Heart left ventricle (tissue), 16 donors: ENCODE measurements around the gene ANAPC1. TPM values are rescaled to one million over a fixed set of nuclear protein-coding genes. Genes with fewer than 3 reads are reported as not detected.
"Not testable (repeated sequence)": the region's sequence is repeated elsewhere in the genome, so short reads cannot be mapped to it uniquely, and the experiment has no call there.

Experiments used
- ATAC-seq, 4 donors: fragments of 200-7000 bp; cut with Tn5 transposase; one replicate each; pipeline ENCODE4 v1.9.1; 2020 to 2022; ENCODE audit warnings: moderate library complexity in 4 of 4, mild to moderate bottlenecking in 3 of 4, moderate number of reproducible peaks in 1 of 4
- DNase-seq, 5 donors: peaks; one replicate each; pipeline ENCODE4 v3.0.0-alpha.2; 2020
- H3K27ac ChIP-seq, 12 donors: fragments of 200-600 bp; sonication (generic) in 4 of 12; one replicate each; pipeline versions ENCODE4 v1.5.0 to v1.8.0; 2016 to 2022; ENCODE audit warnings: mild to moderate bottlenecking in 2 of 12
- H3K27me3 ChIP-seq, 9 donors: fragments of 200-600 bp; sonication (generic) in 2 of 9; one replicate each; pipeline versions ENCODE4 v1.5.1 to v1.8.0; 2016 to 2022; ENCODE audit warnings: mild to moderate bottlenecking in 3 of 9
- H3K36me3 ChIP-seq, 9 donors: fragments of 200-600 bp; sonication (generic) in 2 of 9; one replicate each; pipeline versions ENCODE4 v1.5.0 to v1.8.0; 2018 to 2022; ENCODE audit warnings: mild to moderate bottlenecking in 2 of 9
- H3K4me1 ChIP-seq, 12 donors: fragments of 200-600 bp; sonication (generic) in 4 of 12; one replicate each; pipeline versions ENCODE4 v1.5.0 to v1.8.0; 2016 to 2022; ENCODE audit warnings: mild to moderate bottlenecking in 3 of 12
- H3K4me3 ChIP-seq, 12 donors: fragments of 200-600 bp; sonication (generic) in 4 of 12; one replicate each; pipeline versions ENCODE4 v1.5.0 to v1.8.0; 2017 to 2022; ENCODE audit warnings: mild to moderate bottlenecking in 9 of 12, moderate library complexity in 4 of 12
- H3K9me3 ChIP-seq, 12 donors: fragments of 200-600 bp; sonication (generic) in 4 of 12; one replicate each; pipeline versions ENCODE4 v1.5.0 to v1.8.0; 2016 to 2022; ENCODE audit warnings: mild to moderate bottlenecking in 1 of 12
- WGBS, 4 donors: extraction: QIAGEN DNeasy Blood & Tissue Kit in 2 of 4; methylation state at CpG; one replicate each; pipeline versions ENCODE4 v1.1.5 to v1.1.7; 2013 to 2018; 5-methylcytosine and 5-hydroxymethylcytosine counted together
- intact Hi-C, 10 donors: fragments of 100-400 bp; cut with DNase I; formaldehyde crosslinking; loops; one replicate each; pipeline versions ENCODE4 v1.11.1 to v1.14.2; 2022
- polyA plus RNA-seq, 2 donors: library from polyadenylated mRNA; stranded (reverse); fragments of 200-250 nt; gene quantifications; one replicate each; pipeline ENCODE4 v1.2.3, GENCODE V29; 2013
- total RNA-seq, 9 donors: library from RNA; depleted of rRNA in 2 of 9; stranded (reverse); fragments of >200 nt in 2 of 9; fragmentation: NEBNext Ultra II Directional in 3 of 9; extraction: Animal tissue kit (Norgen Biotek cat#: 25700) in 3 of 9; gene quantifications; one replicate each; pipeline versions ENCODE4 v1.1.0 to v1.2.4, GENCODE V29; 2016 to 2023
- TF ChIP-seq, protein P1 (sequence below), 12 donors: fragments of 200-600 bp; sonication (generic) in 4 of 12; IDR thresholded peaks; one replicate each; pipeline versions ENCODE4 v1.5.0 to v1.8.0; 2018 to 2022; ENCODE audit warnings: antibody characterized with exemption in 12 of 12, mild to moderate bottlenecking in 5 of 12
- donor health status: ischemic (EF 13 %, LVEDD 7.1; RV severe dilation, severe dysfunction).
- donor health status: healthy with polysubstance abuse.
- donor health status: DM: no; HTN: yes; CAD: no.
- donor health status: DM: no; HTN: no; CAD: no.
- donor health status: ischemic (EF 25% LVEDD 6.9; RV normal size, moderate dysfunction).
- donor health status: ischemic (EF 25% LVEDD 5.7; RV mildly dilated, moderate dysfunction).
- donor health status: healthy.
- donor health status: DM: yes; HTN: yes; CAD: no.
- donor health status: ischemic (EF 35%, LVEDD 5.7; RV mildly dilated, moderate dysfunction).
- donor health status: nonischemic (EF 11% LVEDD 7.7; RV severe dilation, severe dysfunction).
- donor health status: DM: yes; HTN: yes; CAD: no.
- donor health status: PGD.
- donor health status: ischemic (EF 29% LVEDD 5.4; RV normal size, mild dysfunction).
- donor health status: nonischemic (EF 23%, LVEDD 6.1; RV moderate dilation, normal function).

The ANAPC1 gene
- total and polyA plus RNA-seq, 11 donors: 4.9 to 30.7 (median 17.2) TPM

GRCh38 chr2:111830479-111830878, 53.5 kb downstream of the ANAPC1 start:
- peaks cover 0 to 77% (median 57%) of the 10 kb centered on the region in 9 donors for H3K36me3 ChIP-seq
- H3K27ac ChIP-seq, H3K9me3 ChIP-seq, DNase-seq, ATAC-seq, H3K4me3 ChIP-seq, H3K27me3 ChIP-seq, intact Hi-C loops, H3K4me1 ChIP-seq: not testable (repeated sequence)
- 88 to 96% (median 93%) methylated on average over 1 of the region's 1 CpG for WGBS, 4 donors

DNA sequence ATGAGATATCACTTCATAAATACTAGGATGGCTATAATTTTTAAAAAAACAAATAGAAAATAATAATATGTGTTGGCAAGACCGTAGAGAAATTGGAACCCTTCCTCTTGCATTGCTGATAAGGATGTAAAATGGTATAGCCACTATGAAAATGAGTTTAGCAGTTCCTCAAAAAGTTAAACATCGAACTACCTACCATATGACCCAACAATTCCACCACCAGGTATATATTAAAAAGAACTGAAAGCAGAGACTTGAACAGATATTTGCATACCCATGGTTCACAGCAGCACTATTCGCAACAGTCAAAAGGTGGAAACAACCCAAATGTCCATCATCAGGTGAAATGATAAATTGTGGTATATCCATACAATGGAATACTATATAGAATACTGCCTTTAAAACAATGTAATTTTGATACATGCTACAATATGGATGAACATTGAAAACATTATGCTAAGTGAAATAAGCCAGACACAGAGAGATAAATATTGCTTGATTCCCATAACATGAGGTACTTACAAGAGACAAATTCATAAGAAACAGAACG, 55.7 kb downstream of the ANAPC1 start:
- H3K9me3 ChIP-seq, ATAC-seq, DNase-seq, H3K4me1 ChIP-seq, intact Hi-C loops, H3K27ac ChIP-seq, H3K4me3 ChIP-seq, H3K27me3 ChIP-seq: not testable (repeated sequence)
- WGBS, 4 donors: 73 to 90% (median 79%) methylated on average over 4 of the region's 4 CpGs
- H3K36me3 ChIP-seq: peaks cover 0 to 72% (median 52%) of the 10 kb centered on the region in 9 donors

DNA sequence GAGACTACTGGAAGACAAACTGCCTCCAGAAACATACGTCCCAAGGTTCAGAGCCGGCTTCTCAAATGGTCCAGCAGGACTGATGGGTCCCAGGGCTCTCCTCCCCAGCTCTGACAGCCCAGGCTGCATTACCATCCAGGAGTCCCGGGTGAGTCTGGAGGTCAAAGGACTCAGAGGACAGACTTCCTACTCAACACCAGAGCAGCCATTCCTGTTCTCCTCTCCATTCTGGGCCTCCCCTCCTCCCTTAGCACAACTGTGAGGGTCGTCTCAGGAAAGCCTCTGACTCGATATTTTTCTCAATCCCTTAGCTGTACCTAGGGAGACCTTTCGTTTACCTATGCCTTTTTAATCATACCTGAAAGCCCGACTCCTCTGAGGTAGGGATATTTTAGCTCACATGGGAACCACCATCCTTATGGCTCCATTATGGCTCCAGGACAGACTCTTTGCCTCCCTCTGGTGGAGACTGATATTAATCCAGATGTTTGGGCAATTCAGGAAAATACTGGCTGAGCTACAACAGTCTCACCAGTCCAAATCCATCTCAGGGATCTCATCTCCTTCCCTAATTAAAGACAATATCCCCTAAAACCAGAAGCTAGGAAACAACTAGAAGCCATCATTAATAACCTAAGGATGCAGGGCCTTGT, 70.9 kb downstream of the ANAPC1 start:
- H3K4me3 ChIP-seq, H3K4me1 ChIP-seq, H3K9me3 ChIP-seq, ATAC-seq, intact Hi-C loops, H3K36me3 ChIP-seq, H3K27me3 ChIP-seq, DNase-seq, H3K27ac ChIP-seq: not testable (repeated sequence)
- TF ChIP-seq, protein P1, sequence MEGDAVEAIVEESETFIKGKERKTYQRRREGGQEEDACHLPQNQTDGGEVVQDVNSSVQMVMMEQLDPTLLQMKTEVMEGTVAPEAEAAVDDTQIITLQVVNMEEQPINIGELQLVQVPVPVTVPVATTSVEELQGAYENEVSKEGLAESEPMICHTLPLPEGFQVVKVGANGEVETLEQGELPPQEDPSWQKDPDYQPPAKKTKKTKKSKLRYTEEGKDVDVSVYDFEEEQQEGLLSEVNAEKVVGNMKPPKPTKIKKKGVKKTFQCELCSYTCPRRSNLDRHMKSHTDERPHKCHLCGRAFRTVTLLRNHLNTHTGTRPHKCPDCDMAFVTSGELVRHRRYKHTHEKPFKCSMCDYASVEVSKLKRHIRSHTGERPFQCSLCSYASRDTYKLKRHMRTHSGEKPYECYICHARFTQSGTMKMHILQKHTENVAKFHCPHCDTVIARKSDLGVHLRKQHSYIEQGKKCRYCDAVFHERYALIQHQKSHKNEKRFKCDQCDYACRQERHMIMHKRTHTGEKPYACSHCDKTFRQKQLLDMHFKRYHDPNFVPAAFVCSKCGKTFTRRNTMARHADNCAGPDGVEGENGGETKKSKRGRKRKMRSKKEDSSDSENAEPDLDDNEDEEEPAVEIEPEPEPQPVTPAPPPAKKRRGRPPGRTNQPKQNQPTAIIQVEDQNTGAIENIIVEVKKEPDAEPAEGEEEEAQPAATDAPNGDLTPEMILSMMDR (IDR thresholded peaks at IDR 0.05): peak in 4 of 12 donors; percentile 7 to 27 (median 17)
- 82 to 94% (median 91%) methylated on average over 1 to 4 of the region's 7 CpGs for WGBS, 4 donors

DNA sequence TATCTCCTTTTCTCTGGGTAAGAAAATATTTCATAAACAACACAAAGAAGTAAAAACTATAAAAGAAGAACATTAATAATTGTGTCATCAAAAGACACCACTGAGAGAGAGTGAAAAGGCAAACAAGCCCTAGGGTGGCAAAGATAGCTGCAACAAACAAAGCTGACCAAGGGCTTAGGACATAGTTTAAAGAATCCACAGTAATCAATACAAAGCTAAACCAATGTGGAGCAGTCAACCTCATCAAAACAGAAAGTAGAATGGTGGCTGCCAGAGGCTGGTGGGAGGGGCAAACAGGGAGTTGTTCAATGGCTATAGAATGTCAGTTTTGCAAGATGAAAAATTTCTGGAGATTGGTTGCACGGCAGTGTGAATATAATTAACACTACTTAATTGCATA, 93.4 kb downstream of the ANAPC1 start:
- 93 to 100% (median 97%) methylated on average over 1 of the region's 1 CpG for WGBS, 4 donors
- H3K27me3 ChIP-seq, H3K4me1 ChIP-seq, DNase-seq, intact Hi-C loops, ATAC-seq, H3K9me3 ChIP-seq, H3K27ac ChIP-seq, H3K4me3 ChIP-seq: not testable (repeated sequence)
- peaks cover 0 to 26% (median 0%) of the 10 kb centered on the region in 9 donors for H3K36me3 ChIP-seq

- H3K4me3 ChIP-seq, H3K27me3 ChIP-seq, ATAC-seq, DNase-seq, intact Hi-C loops, H3K4me1 ChIP-seq, H3K27ac ChIP-seq, H3K9me3 ChIP-seq: not testable (repeated sequence)
- peaks cover 0 to 45% (median 12%) of the 10 kb centered on the region in 9 donors for H3K36me3 ChIP-seq
- 95 to 96% (median 95%) methylated on average over 3 of the region's 3 CpGs for WGBS, 4 donors
Observed at GRCh38 chr2:111784081-111784480, 99.9 kb downstream of the ANAPC1 start.

GRCh38 chr2:111782195-111782594, 101.8 kb downstream of the ANAPC1 start:
- ATAC-seq, DNase-seq, H3K4me3 ChIP-seq, H3K4me1 ChIP-seq, H3K9me3 ChIP-seq, H3K27ac ChIP-seq, intact Hi-C loops, H3K27me3 ChIP-seq: not testable (repeated sequence)
- peaks cover 0 to 40% (median 9%) of the 10 kb centered on the region in 9 donors for H3K36me3 ChIP-seq
- 90 to 99% (median 96%) methylated on average over 6 of the region's 6 CpGs for WGBS, 4 donors

- intact Hi-C loops, DNase-seq, H3K27me3 ChIP-seq, H3K4me1 ChIP-seq, H3K4me3 ChIP-seq, H3K9me3 ChIP-seq, ATAC-seq, H3K27ac ChIP-seq: not testable (repeated sequence)
- 76 to 89% (median 81%) methylated on average over 8 to 9 of the region's 9 CpGs for WGBS, 4 donors
- peaks cover 0 to 36% (median 9%) of the 10 kb centered on the region in 9 donors for H3K36me3 ChIP-seq
Observed at GRCh38 chr2:111781443-111782094, 102.4 kb downstream of the ANAPC1 start.

GRCh38 chr2:111777155-111777554, 106.8 kb downstream of the ANAPC1 start:
- H3K4me1 ChIP-seq, H3K4me3 ChIP-seq, intact Hi-C loops, H3K9me3 ChIP-seq, ATAC-seq, DNase-seq, H3K27me3 ChIP-seq, H3K27ac ChIP-seq: not testable (repeated sequence)
- peaks cover 0 to 23% (median 6%) of the 10 kb centered on the region in 9 donors for H3K36me3 ChIP-seq
- 63 to 76% (median 75%) methylated on average over 4 of the region's 4 CpGs; no CpG with 5 or more reads in 1 of the 4 donors for WGBS, 4 donors

GRCh38 chr2:111776296-111776695, 107.7 kb downstream of the ANAPC1 start:
- intact Hi-C loops, DNase-seq: not testable (repeated sequence)

More at GRCh38 chr2:111776296-111776695, 107.7 kb downstream of the ANAPC1 start:
- not testable (repeated sequence) for H3K27me3 ChIP-seq, H3K9me3 ChIP-seq, H3K4me3 ChIP-seq, H3K27ac ChIP-seq, H3K4me1 ChIP-seq
- 57 to 80% methylated on average over 1 of the region's 3 CpGs; no CpG with 5 or more reads in 2 of the 4 donors for WGBS, 4 donors
- H3K36me3 ChIP-seq: peaks cover 0 to 14% (median 6%) of the 10 kb centered on the region in 9 donors
- ATAC-seq: peak in 1 of 4 donors; percentile 56
